Loucy (cell line): ENCODE measurements around the gene SNAPC1.

ENCODE experiments used
- H2AFZ ChIP-seq: fragments of 200-600 bp; sonication (generic); 2 replicates; pipeline ENCODE4 v1.6.0; 2016; ENCODE audit warnings: antibody characterized with exemption, mild to moderate bottlenecking, low read length, moderate library complexity
- H3F3A ChIP-seq: fragments of 200-600 bp; 2 replicates; pipeline ENCODE4 v1.6.0; 2016; ENCODE audit warnings: antibody characterized with exemption, low read depth, mild to moderate bottlenecking
- H3K27me3 ChIP-seq: fragments of 200-600 bp; sonication (generic); 2 replicates; pipeline ENCODE4 v1.6.1; 2014; ENCODE audit warnings: low read length, mild to moderate bottlenecking; ENCODE audit not compliant: insufficient read depth, poor library complexity, severe bottlenecking
- H3K36me3 ChIP-seq: fragments of 200-600 bp; sonication (generic); 2 replicates; pipeline ENCODE4 v1.6.1; 2016; ENCODE audit warnings: low read length; ENCODE audit not compliant: insufficient read depth
- H3K4me1 ChIP-seq: fragments of 200-600 bp; sonication (generic); 2 replicates; pipeline ENCODE4 v1.5.1; 2014; ENCODE audit warnings: low read length, mild to moderate bottlenecking; ENCODE audit not compliant: insufficient read depth, poor library complexity, severe bottlenecking
- H3K4me2 ChIP-seq: fragments of 200-600 bp; sonication (generic); 2 replicates; pipeline ENCODE4 v1.6.0; 2014; ENCODE audit warnings: antibody characterized with exemption, low read length, low read depth, mild to moderate bottlenecking; ENCODE audit not compliant: poor library complexity, severe bottlenecking
- H3K4me3 ChIP-seq: fragments of 200-600 bp; sonication (generic); 2 replicates; pipeline ENCODE4 v1.5.1; 2014; ENCODE audit warnings: low read length, mild to moderate bottlenecking, mixed read lengths; ENCODE audit not compliant: poor library complexity, severe bottlenecking
- H3K79me2 ChIP-seq: fragments of 200-600 bp; sonication (generic); 2 replicates; pipeline ENCODE4 v1.6.1; 2014; ENCODE audit warnings: low read length; ENCODE audit not compliant: insufficient read depth
- H3K9ac ChIP-seq: fragments of 200-600 bp; sonication (generic); 2 replicates; pipeline ENCODE4 v1.6.0; 2014; ENCODE audit warnings: mild to moderate bottlenecking, low read depth, low read length, moderate library complexity; ENCODE audit not compliant: poor library complexity, severe bottlenecking
- H3K9me2 ChIP-seq: fragments of 200-600 bp; sonication (generic); replicated peaks from 2 replicates; pipeline ENCODE4 v1.6.1; 2016; ENCODE audit warnings: low read depth, low read length, mixed read lengths
- H3K9me3 ChIP-seq: fragments of 200-600 bp; sonication (generic); 2 replicates; pipeline ENCODE4 v1.6.1; 2014; ENCODE audit warnings: mild to moderate bottlenecking, antibody characterized with exemption, low read length, low read depth; ENCODE audit not compliant: insufficient read depth
- H4K20me1 ChIP-seq: fragments of 200-600 bp; sonication (generic); 2 replicates; pipeline ENCODE4 v1.6.0; 2014; ENCODE audit warnings: antibody characterized with exemption, low read length, mild to moderate bottlenecking; ENCODE audit not compliant: insufficient read depth, poor library complexity, severe bottlenecking
- EZH2phosphoT487 ChIP-seq: fragments of 200-600 bp; IDR thresholded peaks from 2 replicates; pipeline ENCODE4 v1.6.1; 2018; ENCODE audit warnings: antibody characterized with exemption, mild to moderate bottlenecking, moderate library complexity, borderline replicate concordance
- TF ChIP-seq, protein P1 (sequence below): fragments of 200-600 bp; sonication (generic); conservative IDR thresholded peaks from 2 replicates; pipeline ENCODE4 v1.5.1; 2014; ENCODE audit warnings: mild to moderate bottlenecking, antibody characterized with exemption, low read length

The SNAPC1 gene

DNA sequence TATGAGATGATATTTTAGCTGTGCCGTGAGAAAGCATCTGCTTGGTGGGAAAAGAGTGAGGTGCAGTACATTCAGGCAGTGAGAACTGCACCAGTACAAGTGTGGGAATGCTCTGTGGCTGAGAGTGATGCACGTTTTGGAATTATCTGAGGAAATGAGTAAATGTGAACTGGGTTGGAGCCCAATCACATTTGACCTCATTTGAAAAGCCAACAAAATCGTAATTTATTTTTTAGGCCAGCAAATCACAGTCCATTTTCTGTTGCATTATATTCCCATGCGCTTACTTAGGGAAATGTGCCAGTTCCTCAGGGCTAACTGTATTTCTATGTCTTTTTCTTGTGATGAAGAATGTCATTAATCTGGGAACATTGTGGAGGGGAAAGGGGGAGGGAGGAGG is 77.3 kb downstream of the SNAPC1 start:
- no peaks in the 10 kb centered on the region for H3K9me3 ChIP-seq
- no peaks in the 10 kb centered on the region for H3K9me2 ChIP-seq
- H3K4me3 ChIP-seq: no peak overlapping the region
- no peaks in the 10 kb centered on the region for H3K79me2 ChIP-seq
- no peak overlapping the region for H3K9ac ChIP-seq
- H4K20me1 ChIP-seq: no peaks in the 10 kb centered on the region
- no peak overlapping the region for H3K4me2 ChIP-seq
- no peak for TF ChIP-seq EZH2phosphoT487
- TF ChIP-seq, protein P1, sequence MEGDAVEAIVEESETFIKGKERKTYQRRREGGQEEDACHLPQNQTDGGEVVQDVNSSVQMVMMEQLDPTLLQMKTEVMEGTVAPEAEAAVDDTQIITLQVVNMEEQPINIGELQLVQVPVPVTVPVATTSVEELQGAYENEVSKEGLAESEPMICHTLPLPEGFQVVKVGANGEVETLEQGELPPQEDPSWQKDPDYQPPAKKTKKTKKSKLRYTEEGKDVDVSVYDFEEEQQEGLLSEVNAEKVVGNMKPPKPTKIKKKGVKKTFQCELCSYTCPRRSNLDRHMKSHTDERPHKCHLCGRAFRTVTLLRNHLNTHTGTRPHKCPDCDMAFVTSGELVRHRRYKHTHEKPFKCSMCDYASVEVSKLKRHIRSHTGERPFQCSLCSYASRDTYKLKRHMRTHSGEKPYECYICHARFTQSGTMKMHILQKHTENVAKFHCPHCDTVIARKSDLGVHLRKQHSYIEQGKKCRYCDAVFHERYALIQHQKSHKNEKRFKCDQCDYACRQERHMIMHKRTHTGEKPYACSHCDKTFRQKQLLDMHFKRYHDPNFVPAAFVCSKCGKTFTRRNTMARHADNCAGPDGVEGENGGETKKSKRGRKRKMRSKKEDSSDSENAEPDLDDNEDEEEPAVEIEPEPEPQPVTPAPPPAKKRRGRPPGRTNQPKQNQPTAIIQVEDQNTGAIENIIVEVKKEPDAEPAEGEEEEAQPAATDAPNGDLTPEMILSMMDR: no peak
- H3K27me3 ChIP-seq: no peaks in the 10 kb centered on the region
- H3F3A ChIP-seq: no peaks in the 10 kb centered on the region
- no peak overlapping the region for H2AFZ ChIP-seq
- H3K4me1 ChIP-seq: no peaks in the 10 kb centered on the region
- H3K36me3 ChIP-seq: no peaks in the 10 kb centered on the region

DNA sequence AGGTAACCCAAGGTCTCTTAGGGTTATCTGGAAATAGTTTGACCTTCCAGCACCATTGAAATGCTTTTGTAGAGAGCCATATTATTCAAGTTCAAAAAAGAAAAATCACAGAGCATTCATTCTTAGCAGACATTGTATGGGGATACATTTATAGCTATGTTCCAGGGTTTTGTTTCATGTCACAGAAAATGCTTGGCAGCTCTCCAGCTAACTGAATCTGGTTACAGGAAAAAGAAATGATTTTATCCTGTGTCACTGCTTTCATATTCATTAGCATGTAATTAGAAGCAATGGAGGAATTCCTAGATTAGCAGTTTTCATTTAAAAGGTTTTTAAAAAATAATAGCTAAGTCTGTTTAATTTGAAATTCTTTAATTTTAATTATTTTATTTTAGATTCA is 78.9 kb downstream of the SNAPC1 start:
- Histone ChIP-seq H3K9me3 (no peaks in the 10 kb centered on the region), H3F3A (no peaks in the 10 kb centered on the region), H3K9me2 (no peaks in the 10 kb centered on the region), H3K4me3 (no peak overlapping the region), H3K4me2 (no peak overlapping the region), H3K27me3 (no peaks in the 10 kb centered on the region), H3K36me3 (no peaks in the 10 kb centered on the region), H3K79me2 (no peaks in the 10 kb centered on the region), H3K9ac (no peak overlapping the region), H3K4me1 (no peaks in the 10 kb centered on the region), H2AFZ (no peak overlapping the region), H4K20me1 (no peaks in the 10 kb centered on the region)
- TF ChIP-seq, protein P1: no peak
- TF ChIP-seq EZH2phosphoT487: no peak
